SK-N-SH (cell line): Measurements from ENCODE around the gene KRTAP3-3.

Experiments used
- CHD2 ChIP-seq: fragments of 150-350 bp; IDR thresholded peaks from 2 replicates; pipeline ENCODE4 v1.6.1; 2018; ENCODE audit warnings: low read length; ENCODE audit not compliant: partially characterized antibody
- EP300 ChIP-seq, 2 experiments: IDR thresholded peaks; 2 replicates each; pipeline versions ENCODE4 v1.4.0 to v1.6.1; 2012; ENCODE audit warnings: borderline replicate concordance in 1 of 2, low read depth in 1 of 2, low read length in 1 of 2
- POLR2AphosphoS5 ChIP-seq: IDR thresholded peaks from 2 replicates; pipeline ENCODE4 v1.6.1; 2012; ENCODE audit warnings: low read depth, low read length
- TF ChIP-seq, protein P1 (sequence below): fragments of 200-600 bp; sonication (generic); IDR thresholded peaks from 2 replicates; pipeline ENCODE4 v1.6.1; 2017; ENCODE audit warnings: antibody characterized with exemption, mild to moderate bottlenecking, moderate library complexity

DNA sequence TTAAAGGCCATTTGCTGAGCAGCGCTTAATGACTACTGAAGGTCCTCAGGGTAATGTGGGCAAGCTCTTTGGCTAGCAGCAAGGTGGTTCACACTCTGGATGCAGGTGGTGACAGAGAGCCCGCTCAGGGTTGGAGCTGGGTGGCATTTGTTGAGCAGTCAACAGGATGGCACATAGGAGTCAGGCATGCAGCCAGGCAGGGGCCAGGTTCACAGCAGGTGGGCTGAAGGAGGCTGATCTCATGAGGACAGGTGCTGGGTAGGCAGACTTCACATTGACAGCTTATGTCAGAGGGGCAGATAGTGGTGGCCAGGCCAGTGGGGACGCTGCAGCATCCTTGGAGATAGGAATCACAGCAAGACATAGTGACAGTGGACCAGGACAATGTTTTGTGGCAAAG, 10.4 kb upstream of the KRTAP3-3 start:
- no peak for TF ChIP-seq CHD2
- no peak for TF ChIP-seq EP300 (IDR thresholded peaks at IDR 0.05; ENCODE audit: borderline replicate concordance in 1 of 2, low read depth in 1 of 2, low read length in 1 of 2)
- TF ChIP-seq POLR2AphosphoS5, result no peak
- TF ChIP-seq, protein P1, sequence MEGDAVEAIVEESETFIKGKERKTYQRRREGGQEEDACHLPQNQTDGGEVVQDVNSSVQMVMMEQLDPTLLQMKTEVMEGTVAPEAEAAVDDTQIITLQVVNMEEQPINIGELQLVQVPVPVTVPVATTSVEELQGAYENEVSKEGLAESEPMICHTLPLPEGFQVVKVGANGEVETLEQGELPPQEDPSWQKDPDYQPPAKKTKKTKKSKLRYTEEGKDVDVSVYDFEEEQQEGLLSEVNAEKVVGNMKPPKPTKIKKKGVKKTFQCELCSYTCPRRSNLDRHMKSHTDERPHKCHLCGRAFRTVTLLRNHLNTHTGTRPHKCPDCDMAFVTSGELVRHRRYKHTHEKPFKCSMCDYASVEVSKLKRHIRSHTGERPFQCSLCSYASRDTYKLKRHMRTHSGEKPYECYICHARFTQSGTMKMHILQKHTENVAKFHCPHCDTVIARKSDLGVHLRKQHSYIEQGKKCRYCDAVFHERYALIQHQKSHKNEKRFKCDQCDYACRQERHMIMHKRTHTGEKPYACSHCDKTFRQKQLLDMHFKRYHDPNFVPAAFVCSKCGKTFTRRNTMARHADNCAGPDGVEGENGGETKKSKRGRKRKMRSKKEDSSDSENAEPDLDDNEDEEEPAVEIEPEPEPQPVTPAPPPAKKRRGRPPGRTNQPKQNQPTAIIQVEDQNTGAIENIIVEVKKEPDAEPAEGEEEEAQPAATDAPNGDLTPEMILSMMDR, result no peak
